A549 (cell line): ENCODE measurements around the gene ELSPBP1. TPM values are rescaled to one million over a fixed set of nuclear protein-coding genes. Genes with fewer than 3 reads are reported as not detected.

ENCODE experiments used
- ATAC-seq, 2 experiments: fragments of 200-7000 bp in 1 of 2; fragments of >200 bp in 1 of 2; cut with Nextera tagmentation in 1 of 2; cut with Tn5 transposase in 1 of 2; 3 replicates each; pipeline versions ENCODE4 v1.8.0 to v1.9.1; 2018 to 2020; ENCODE audit warnings: mild to moderate bottlenecking in 1 of 2, moderate library complexity in 1 of 2
- CTCF ChIA-PET: fragments of 300-600 bp; sonication (Branson Sonifier 250); formaldehyde crosslinking; extraction: SDS; loops from one replicate; lab custom pipeline; 2021; ENCODE audit warnings: antibody characterized with exemption, inconsistent platforms; lab: Yijun Ruan, JAX
- POLR2A ChIA-PET: fragments of 350-600 bp; formaldehyde crosslinking; extraction: SDS; loops from one replicate; lab custom pipeline; 2021; ENCODE audit warnings: antibody characterized with exemption, inconsistent platforms; lab: Yijun Ruan, JAX
- DNase-seq, 2 experiments: peaks; one replicate each; pipeline versions ENCODE4 v3.0.0 to v3.0.0-alpha.2; 2011 to 2016; ENCODE audit warnings: low read depth in 1 of 2, low spot score in 1 of 2
- FAIRE-seq: peaks from 2 replicates; lab custom pipeline; 2011; peaks lifted over from hg19 to GRCh38; lab: Jason Lieb, UNC
- H3K27ac ChIP-seq, 2 experiments: fragments of >200 bp; sonication (Bioruptor Twin); formaldehyde crosslinking; 3 replicates each; pipeline ENCODE4 v1.5.1; 2016 to 2017
- H3K4me1 ChIP-seq: fragments of >200 bp; sonication (Bioruptor Twin); formaldehyde crosslinking; 3 replicates; pipeline ENCODE4 v1.6.1; 2016
- H3K4me2 ChIP-seq: fragments of >200 bp; sonication (Bioruptor Twin); formaldehyde crosslinking; 3 replicates; pipeline ENCODE4 v1.6.1; 2016
- H3K4me3 ChIP-seq: fragments of >200 bp; sonication (Bioruptor Twin); formaldehyde crosslinking; 3 replicates; pipeline ENCODE4 v1.5.1; 2016
- H3K9me3 ChIP-seq: fragments of >200 bp; sonication (Bioruptor Twin); formaldehyde crosslinking; 3 replicates; pipeline ENCODE4 v1.6.1; 2016
- HOXB5 ChIP-seq: fragments of 250-450 bp; sonication (Bioruptor Pico); IDR thresholded peaks from 2 replicates; pipeline ENCODE4 v1.5.0; 2020; ENCODE audit warnings: mild to moderate bottlenecking, moderate library complexity
- NR3C1 ChIP-seq: fragments of >200 bp; sonication (Bioruptor Twin); formaldehyde crosslinking; IDR thresholded peaks from 3 replicates; pipeline ENCODE4 v1.6.1; 2017
- POLR2AphosphoS2 ChIP-seq: conservative IDR thresholded peaks from 2 replicates; pipeline ENCODE4 v1.6.1; 2012; ENCODE audit warnings: low read length, improper control_type of control experiment, inconsistent platforms
- RCOR1 ChIP-seq: fragments of 150-350 bp; IDR thresholded peaks from 2 replicates; pipeline ENCODE4 v1.6.1; 2014; ENCODE audit warnings: antibody characterized with exemption, low read length, low read depth
- RNF2 ChIP-seq: fragments of 200-600 bp; sonication (generic); IDR thresholded peaks from 2 replicates; pipeline ENCODE4 v1.6.1; 2016; ENCODE audit warnings: low read depth, mild to moderate bottlenecking, antibody characterized with exemption, moderate library complexity, borderline replicate concordance
- ZC3H11A ChIP-seq: fragments of 450-650 bp; IDR thresholded peaks from 2 replicates; pipeline ENCODE4 v1.6.1; 2014; ENCODE audit warnings: antibody characterized with exemption, mild to moderate bottlenecking
- ZNF302 ChIP-seq: fragments of 250-450 bp; sonication (Bioruptor Pico); IDR thresholded peaks from 2 replicates; pipeline ENCODE4 v1.9.0; 2021; ENCODE audit warnings: inconsistent platforms, mild to moderate bottlenecking, moderate library complexity
- WGBS: methylation state at CpG from one replicate; pipeline ENCODE4 v1.1.6; 2017; ENCODE audit errors: missing lambda C conversion rate; 5-methylcytosine and 5-hydroxymethylcytosine counted together
- polyA plus RNA-seq, 4 experiments: library from polyadenylated mRNA; depleted of rRNA in 3 of 4; stranded (reverse); fragments of >200 nt; fragmentation: RNase III in 1 of 4; extraction: RNeasy Plus Mini Kit Qiagen cat#74134 plus additional on column Dnase treatment in 1 of 4; gene quantifications; 2 replicates in 3 of 4; 3 replicates in 1 of 4; pipeline ENCODE4 v1.2.3, GENCODE V29; 2011 to 2017
- TF ChIP-seq, protein P1 (sequence below): fragments of 200-600 bp; sonication (generic); IDR thresholded peaks from 2 replicates; pipeline ENCODE4 v1.6.1; 2016; ENCODE audit warnings: antibody characterized with exemption, mild to moderate bottlenecking, moderate library complexity
- TF ChIP-seq, protein P2 (sequence below): IDR thresholded peaks from 2 replicates; pipeline ENCODE4 v1.6.1; 2012
- TF ChIP-seq, protein P3 (sequence below): fragments of >200 bp; sonication (Bioruptor Twin); formaldehyde crosslinking; IDR thresholded peaks from 3 replicates; pipeline ENCODE4 v1.6.1; 2016

Gene ELSPBP1
- polyA plus RNA-seq, 2 of the 4 experiments (the other 2 are of a cell fraction): not detected

DNA sequence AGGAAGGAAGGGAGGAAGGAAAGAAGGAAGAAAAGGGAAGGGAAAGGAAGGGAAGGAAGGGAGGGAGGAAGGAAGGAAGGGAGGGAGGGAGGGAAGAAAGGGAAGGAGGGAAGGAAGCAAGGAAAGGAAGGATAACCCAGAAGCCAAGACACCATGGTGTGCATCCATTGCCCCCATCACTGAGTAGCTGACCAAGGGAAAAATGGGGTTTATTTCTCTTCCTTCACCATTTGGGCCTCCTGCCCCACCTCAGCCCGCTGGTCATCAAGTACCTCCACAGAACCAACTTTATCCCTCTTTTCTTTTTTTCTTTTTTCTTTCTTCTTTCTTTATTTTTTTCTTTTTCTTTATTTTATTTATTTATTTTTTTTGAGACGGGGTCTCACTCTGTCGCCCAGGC lies 29.1 kb downstream of the ELSPBP1 start:
- 11% methylated on average over 3 of the region's 3 CpGs for WGBS
- TF ChIP-seq ZC3H11A (no peak), RCOR1 (no peak)
- TF ChIP-seq, protein P1, sequence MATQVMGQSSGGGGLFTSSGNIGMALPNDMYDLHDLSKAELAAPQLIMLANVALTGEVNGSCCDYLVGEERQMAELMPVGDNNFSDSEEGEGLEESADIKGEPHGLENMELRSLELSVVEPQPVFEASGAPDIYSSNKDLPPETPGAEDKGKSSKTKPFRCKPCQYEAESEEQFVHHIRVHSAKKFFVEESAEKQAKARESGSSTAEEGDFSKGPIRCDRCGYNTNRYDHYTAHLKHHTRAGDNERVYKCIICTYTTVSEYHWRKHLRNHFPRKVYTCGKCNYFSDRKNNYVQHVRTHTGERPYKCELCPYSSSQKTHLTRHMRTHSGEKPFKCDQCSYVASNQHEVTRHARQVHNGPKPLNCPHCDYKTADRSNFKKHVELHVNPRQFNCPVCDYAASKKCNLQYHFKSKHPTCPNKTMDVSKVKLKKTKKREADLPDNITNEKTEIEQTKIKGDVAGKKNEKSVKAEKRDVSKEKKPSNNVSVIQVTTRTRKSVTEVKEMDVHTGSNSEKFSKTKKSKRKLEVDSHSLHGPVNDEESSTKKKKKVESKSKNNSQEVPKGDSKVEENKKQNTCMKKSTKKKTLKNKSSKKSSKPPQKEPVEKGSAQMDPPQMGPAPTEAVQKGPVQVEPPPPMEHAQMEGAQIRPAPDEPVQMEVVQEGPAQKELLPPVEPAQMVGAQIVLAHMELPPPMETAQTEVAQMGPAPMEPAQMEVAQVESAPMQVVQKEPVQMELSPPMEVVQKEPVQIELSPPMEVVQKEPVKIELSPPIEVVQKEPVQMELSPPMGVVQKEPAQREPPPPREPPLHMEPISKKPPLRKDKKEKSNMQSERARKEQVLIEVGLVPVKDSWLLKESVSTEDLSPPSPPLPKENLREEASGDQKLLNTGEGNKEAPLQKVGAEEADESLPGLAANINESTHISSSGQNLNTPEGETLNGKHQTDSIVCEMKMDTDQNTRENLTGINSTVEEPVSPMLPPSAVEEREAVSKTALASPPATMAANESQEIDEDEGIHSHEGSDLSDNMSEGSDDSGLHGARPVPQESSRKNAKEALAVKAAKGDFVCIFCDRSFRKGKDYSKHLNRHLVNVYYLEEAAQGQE: no peak
- TF ChIP-seq, all 56 proteins: peak for 0
- Histone ChIP-seq H3K9me3 (peaks cover 8% of the 10 kb centered on the region; the same call in 1 of the 3 replicates), H3K4me1 (no peaks in the 10 kb centered on the region), H3K4me2 (no peak overlapping the region), H3K4me3 (no peak overlapping the region), H3K27ac (no peak overlapping the region)
- ATAC-seq (no peak), FAIRE-seq (no peak), DNase-seq (no peak)
- CTCF ChIA-PET: interaction anchor here (1.6 kb wide), 1 partner anchor 12 kb away, joined by 3 read pairs; no protein-coding TSS in a partner anchor
- POLR2A ChIA-PET: no interaction called here

DNA sequence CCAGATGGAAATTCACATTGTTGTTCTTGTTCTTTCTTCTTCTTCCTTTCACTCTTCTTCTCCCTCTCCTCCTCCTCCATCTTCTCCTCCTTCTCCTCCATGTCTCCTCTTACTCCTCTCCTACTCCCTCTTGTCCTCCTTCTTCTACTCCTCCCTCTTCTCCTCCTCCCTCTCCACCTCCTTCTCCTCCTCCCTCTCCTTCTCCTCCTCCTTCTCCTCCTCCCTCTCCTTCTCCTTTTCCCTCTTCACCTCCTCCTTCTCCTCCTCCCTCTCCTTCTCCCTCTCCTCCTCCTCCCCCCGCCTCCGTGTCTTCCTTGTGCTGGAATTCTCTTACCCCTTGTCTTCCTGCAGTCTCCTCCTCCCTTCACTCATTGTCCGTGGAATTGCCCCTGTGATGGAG lies 31.0 kb downstream of the ELSPBP1 start:
- ATAC-seq (no peak), FAIRE-seq (no peak), DNase-seq (no peak)
- TF ChIP-seq RNF2 (no peak), ZNF302 (CRISPR knock-in tag) (no peak)
- TF ChIP-seq, protein P1: no peak
- TF ChIP-seq, protein P2, sequence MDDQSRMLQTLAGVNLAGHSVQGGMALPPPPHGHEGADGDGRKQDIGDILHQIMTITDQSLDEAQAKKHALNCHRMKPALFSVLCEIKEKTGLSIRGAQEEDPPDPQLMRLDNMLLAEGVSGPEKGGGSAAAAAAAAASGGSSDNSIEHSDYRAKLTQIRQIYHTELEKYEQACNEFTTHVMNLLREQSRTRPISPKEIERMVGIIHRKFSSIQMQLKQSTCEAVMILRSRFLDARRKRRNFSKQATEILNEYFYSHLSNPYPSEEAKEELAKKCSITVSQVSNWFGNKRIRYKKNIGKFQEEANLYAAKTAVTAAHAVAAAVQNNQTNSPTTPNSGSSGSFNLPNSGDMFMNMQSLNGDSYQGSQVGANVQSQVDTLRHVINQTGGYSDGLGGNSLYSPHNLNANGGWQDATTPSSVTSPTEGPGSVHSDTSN: no peak
- Histone ChIP-seq H3K9me3 (peaks cover 8% of the 10 kb centered on the region; the same call in 1 of the 3 replicates), H3K4me3 (no peak overlapping the region), H3K4me2 (no peak overlapping the region), H3K4me1 (no peaks in the 10 kb centered on the region), H3K27ac (no peak overlapping the region)
- 14% methylated on average over 3 of the region's 3 CpGs for WGBS
- ChIA-PET CTCF (interaction anchor here (1.3 to 1.6 kb wide), 2 partner anchors 8 to 19 kb away, joined by 3 to 7 read pairs; no protein-coding TSS in a partner anchor), POLR2A (no interaction called here)

DNA sequence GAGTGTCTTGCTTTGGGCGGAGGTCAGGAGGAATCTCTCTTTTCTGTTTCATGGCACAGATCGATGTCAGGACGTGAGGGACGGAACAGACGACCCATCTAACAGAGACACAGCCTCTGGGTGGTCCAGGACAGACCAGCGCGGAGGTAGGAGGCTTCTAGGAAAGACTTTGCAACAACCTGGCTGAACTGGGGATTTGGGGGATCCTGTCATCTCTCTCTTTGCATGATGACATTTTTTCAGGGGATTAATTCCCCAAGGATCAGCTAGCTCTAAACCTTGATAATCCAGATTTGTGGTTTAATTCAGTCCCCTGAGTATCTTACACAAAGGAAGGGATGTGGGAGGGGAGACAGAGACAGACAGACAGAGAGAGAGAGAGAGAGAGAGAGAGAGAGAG lies 35.0 kb downstream of the ELSPBP1 start:
- ATAC-seq: no peak
- Histone ChIP-seq H3K27ac (no peak overlapping the region), H3K9me3 (peaks cover 8% of the 10 kb centered on the region; the same call in 1 of the 3 replicates), H3K4me3 (no peak overlapping the region), H3K4me1 (no peaks in the 10 kb centered on the region)
- no peak for DNase-seq
- POLR2A ChIA-PET: no interaction called here
- 12% methylated on average over 7 of the region's 7 CpGs for WGBS
- CTCF ChIA-PET: interaction anchor here (0.9 to 1.2 kb wide), 4 partner anchors 11 to 67 kb away, joined by 3 to 4 read pairs (median 3); no protein-coding TSS in a partner anchor
- TF ChIP-seq NR3C1 (no peak), HOXB5 (CRISPR knock-in tag) (no peak), POLR2AphosphoS2 (no peak)
- TF ChIP-seq, protein P3, sequence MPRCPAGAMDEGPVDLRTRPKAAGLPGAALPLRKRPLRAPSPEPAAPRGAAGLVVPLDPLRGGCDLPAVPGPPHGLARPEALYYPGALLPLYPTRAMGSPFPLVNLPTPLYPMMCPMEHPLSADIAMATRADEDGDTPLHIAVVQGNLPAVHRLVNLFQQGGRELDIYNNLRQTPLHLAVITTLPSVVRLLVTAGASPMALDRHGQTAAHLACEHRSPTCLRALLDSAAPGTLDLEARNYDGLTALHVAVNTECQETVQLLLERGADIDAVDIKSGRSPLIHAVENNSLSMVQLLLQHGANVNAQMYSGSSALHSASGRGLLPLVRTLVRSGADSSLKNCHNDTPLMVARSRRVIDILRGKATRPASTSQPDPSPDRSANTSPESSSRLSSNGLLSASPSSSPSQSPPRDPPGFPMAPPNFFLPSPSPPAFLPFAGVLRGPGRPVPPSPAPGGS: no peak
- TF ChIP-seq, all 56 proteins: peak for 0
- H3K4me2 ChIP-seq: no peak overlapping the region
- FAIRE-seq: no peak
